K562 (cell line): ENCODE results near the gene SOX6.

Experiments used
- ARNT ChIP-seq, 2 experiments: fragments of 450-650 bp; IDR thresholded peaks; 2 replicates each; pipeline ENCODE4 v1.6.1; 2016; ENCODE audit warnings: mild to moderate bottlenecking in 1 of 2
- CREB3L1 ChIP-seq: fragments of 450-650 bp; IDR thresholded peaks from 2 replicates; pipeline ENCODE4 v1.6.1; 2014; ENCODE audit warnings: low read depth, mild to moderate bottlenecking, moderate library complexity, borderline replicate concordance
- FOXA1 ChIP-seq: fragments of 450-650 bp; IDR thresholded peaks from 2 replicates; pipeline ENCODE4 v1.6.1; 2016; ENCODE audit warnings: mild to moderate bottlenecking, borderline replicate concordance
- GABPA ChIP-seq: fragments of 200-800 bp; sonication (Bioruptor generic); conservative IDR thresholded peaks from 2 replicates; pipeline ENCODE4 v1.6.1; 2016; ENCODE audit warnings: low read depth, missing genetic modification characterization, missing compliant biosample characterization
- KDM1A ChIP-seq, 2 experiments: fragments of 450-650 bp; IDR thresholded peaks; 2 replicates each; pipeline ENCODE4 v1.6.1; 2016; ENCODE audit warnings: mild to moderate bottlenecking in 2 of 2
- RNF2 ChIP-seq: sonication (generic); IDR thresholded peaks from 2 replicates; pipeline ENCODE4 v1.6.1; 2016
- THRA ChIP-seq: fragments of 450-650 bp; IDR thresholded peaks from 2 replicates; pipeline ENCODE4 v1.6.1; 2017; ENCODE audit warnings: mild to moderate bottlenecking, moderate library complexity
- UBTF ChIP-seq, 2 experiments: IDR thresholded peaks; 2 replicates each; pipeline ENCODE4 v1.6.1; 2012; ENCODE audit warnings: improper control_type of control experiment in 2 of 2, low read depth in 2 of 2, low read length in 2 of 2, borderline replicate concordance in 1 of 2

- no peak for TF ChIP-seq ARNT (IDR thresholded peaks at IDR 0.05)
- no peak for TF ChIP-seq THRA
- no peak for TF ChIP-seq FOXA1
- TF ChIP-seq UBTF (IDR thresholded peaks at IDR 0.05; ENCODE audit: borderline replicate concordance in 1 of 2, low read depth in 2 of 2, low read length in 2 of 2): no peak
- no peak for TF ChIP-seq RNF2
- TF ChIP-seq CREB3L1: no peak
- peak; percentile 55 to 65; a peak in 3 of 4 replicates for TF ChIP-seq KDM1A (IDR thresholded peaks at IDR 0.05)
- TF ChIP-seq GABPA (tag): no peak
Observed at GRCh38 chr11:16359369-16359768, 3.0 kb upstream of the SOX6 start.
